ENCODE results near the gene GATAD2A. TPM values are rescaled to one million over a fixed set of nuclear protein-coding genes. Genes with fewer than 3 reads are reported as not detected.

Gene GATAD2A
- polyA plus RNA-seq, 1 donor (not counting 4 experiments of a cell fraction or from before 2014, with no cell fraction given) = 28.4 TPM

- H3K9ac ChIP-seq (ENCODE audit: control insufficient read depth, extremely low read depth, insufficient read depth, low read length) = no peak overlapping the region
- no peak overlapping the region for H2AFZ ChIP-seq (ENCODE audit: control insufficient read depth, low read length)
- no peaks in the 10 kb centered on the region for H3K36me3 ChIP-seq (ENCODE audit: control insufficient read depth in 2 of 2, extremely low read depth in 1 of 2, insufficient read depth in 2 of 2, low read length in 2 of 2)
Measured at GRCh38 chr19:19549804-19550464, 144.5 kb downstream of the GATAD2A start.

GRCh38 chr19:19550485-19550929 lies 145.0 kb downstream of the GATAD2A start:
- FAIRE-seq = no peak

More at GRCh38 chr19:19549804-19550464, 144.5 kb downstream of the GATAD2A start:
- Histone ChIP-seq H3K27me3 (ENCODE audit: control insufficient read depth, extremely low read depth, insufficient read depth, low read length) (peaks cover 32% of the 10 kb centered on the region), H3K79me2 (ENCODE audit: control insufficient read depth, insufficient read depth, low read length) (no peaks in the 10 kb centered on the region), H3K9me1 (ENCODE audit: control insufficient read depth, extremely low read depth, insufficient read depth, low read length) (no peaks in the 10 kb centered on the region), H4K20me1 (ENCODE audit: control insufficient read depth, extremely low read depth, insufficient read depth, low read length) (no peaks in the 10 kb centered on the region), H3K4me3 (ENCODE audit: control insufficient read depth in 2 of 3, extremely low read depth in 1 of 3, insufficient read depth in 2 of 3, low read depth in 1 of 3, low read length in 3 of 3) (no peak overlapping the region), H3K9me3 (ENCODE audit: control insufficient read depth, low read depth, low read length) (no peaks in the 10 kb centered on the region), H3K4me2 (ENCODE audit: control insufficient read depth, extremely low read depth, insufficient read depth, low read depth, low read length) (no peak overlapping the region), H3K4me1 (ENCODE audit: control insufficient read depth, extremely low read depth, insufficient read depth, low read length) (no peaks in the 10 kb centered on the region), H3K27ac (ENCODE audit: control insufficient read depth, insufficient read depth, low read length) (no peak overlapping the region)
- TF ChIP-seq EZH2 (IDR thresholded peaks at IDR 0.05; ENCODE audit: low read length) = no peak
- dilution Hi-C loops (cut with MboI; ENCODE audit: extremely low pct_ligation_motif_present, low sequenced_read_pairs) = no loop called here
- FAIRE-seq (no peak), DNase-seq (ENCODE audit: low read depth, low spot score) (no peak)

More at GRCh38 chr19:19550485-19550929, 145.0 kb downstream of the GATAD2A start:
- Histone ChIP-seq H3K79me2 (ENCODE audit: control insufficient read depth, insufficient read depth, low read length) (no peaks in the 10 kb centered on the region), H3K27ac (ENCODE audit: control insufficient read depth, insufficient read depth, low read length) (no peak overlapping the region), H3K9me3 (ENCODE audit: control insufficient read depth, low read depth, low read length) (no peaks in the 10 kb centered on the region), H3K27me3 (ENCODE audit: control insufficient read depth, extremely low read depth, insufficient read depth, low read length) (peaks cover 32% of the 10 kb centered on the region), H2AFZ (ENCODE audit: control insufficient read depth, low read length) (no peak overlapping the region), H3K4me1 (ENCODE audit: control insufficient read depth, extremely low read depth, insufficient read depth, low read length) (no peaks in the 10 kb centered on the region), H3K4me2 (ENCODE audit: control insufficient read depth, extremely low read depth, insufficient read depth, low read depth, low read length) (no peak overlapping the region), H3K36me3 (ENCODE audit: control insufficient read depth in 2 of 2, extremely low read depth in 1 of 2, insufficient read depth in 2 of 2, low read length in 2 of 2) (no peaks in the 10 kb centered on the region), H3K4me3 (ENCODE audit: control insufficient read depth in 2 of 3, extremely low read depth in 1 of 3, insufficient read depth in 2 of 3, low read depth in 1 of 3, low read length in 3 of 3) (no peak overlapping the region), H3K9me1 (ENCODE audit: control insufficient read depth, extremely low read depth, insufficient read depth, low read length) (no peaks in the 10 kb centered on the region), H4K20me1 (ENCODE audit: control insufficient read depth, extremely low read depth, insufficient read depth, low read length) (no peaks in the 10 kb centered on the region), H3K9ac (ENCODE audit: control insufficient read depth, extremely low read depth, insufficient read depth, low read length) (no peak overlapping the region)
- dilution Hi-C loops (cut with MboI; ENCODE audit: extremely low pct_ligation_motif_present, low sequenced_read_pairs) = no loop called here
- no peak for DNase-seq (ENCODE audit: low read depth, low spot score)
- TF ChIP-seq EZH2 (IDR thresholded peaks at IDR 0.05; ENCODE audit: low read length) = no peak
- no peak for TF ChIP-seq CTCF (optimal IDR thresholded peaks at IDR 0.05 in 1 of 3, IDR thresholded peaks at IDR 0.05 in 1 of 3, conservative IDR thresholded peaks at IDR 0.05 in 1 of 3; ENCODE audit: extremely low read depth in 1 of 3, insufficient read depth in 2 of 3, low read length in 3 of 3)
